ENCODE measurements around the gene TMEM144. TPM values are rescaled to one million over a fixed set of nuclear protein-coding genes. Genes with fewer than 3 reads are reported as not detected.

TMEM144 gene
- total RNA-seq, 2 donors from 2014 or later: 22.6 to 24.2 TPM

GRCh38 chr4:158292156-158292555, 81.9 kb downstream of the TMEM144 start:
- no peaks in the 10 kb centered on the region for H3K9me3 ChIP-seq
- H3K4me1 ChIP-seq (ENCODE audit: control insufficient read depth in 1 of 2, low read depth in 2 of 2): no peaks in the 10 kb centered on the region
- H3K4me3 ChIP-seq: no peak overlapping the region
- ATAC-seq (ENCODE audit: insufficient number of reproducible peaks, low FRiP score, low read depth) (no peak), DNase-seq (ENCODE audit: low spot score) (no peak)
- no peak overlapping the region for H3K27ac ChIP-seq
- H3K36me3 ChIP-seq: no peaks in the 10 kb centered on the region
- no peaks in the 10 kb centered on the region for H3K27me3 ChIP-seq (replicated peaks; ENCODE audit: insufficient read depth)
- TF ChIP-seq, protein P1, sequence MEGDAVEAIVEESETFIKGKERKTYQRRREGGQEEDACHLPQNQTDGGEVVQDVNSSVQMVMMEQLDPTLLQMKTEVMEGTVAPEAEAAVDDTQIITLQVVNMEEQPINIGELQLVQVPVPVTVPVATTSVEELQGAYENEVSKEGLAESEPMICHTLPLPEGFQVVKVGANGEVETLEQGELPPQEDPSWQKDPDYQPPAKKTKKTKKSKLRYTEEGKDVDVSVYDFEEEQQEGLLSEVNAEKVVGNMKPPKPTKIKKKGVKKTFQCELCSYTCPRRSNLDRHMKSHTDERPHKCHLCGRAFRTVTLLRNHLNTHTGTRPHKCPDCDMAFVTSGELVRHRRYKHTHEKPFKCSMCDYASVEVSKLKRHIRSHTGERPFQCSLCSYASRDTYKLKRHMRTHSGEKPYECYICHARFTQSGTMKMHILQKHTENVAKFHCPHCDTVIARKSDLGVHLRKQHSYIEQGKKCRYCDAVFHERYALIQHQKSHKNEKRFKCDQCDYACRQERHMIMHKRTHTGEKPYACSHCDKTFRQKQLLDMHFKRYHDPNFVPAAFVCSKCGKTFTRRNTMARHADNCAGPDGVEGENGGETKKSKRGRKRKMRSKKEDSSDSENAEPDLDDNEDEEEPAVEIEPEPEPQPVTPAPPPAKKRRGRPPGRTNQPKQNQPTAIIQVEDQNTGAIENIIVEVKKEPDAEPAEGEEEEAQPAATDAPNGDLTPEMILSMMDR (IDR thresholded peaks at IDR 0.05): no peak

- Histone ChIP-seq H3K4me1 (ENCODE audit: control insufficient read depth in 1 of 2, low read depth in 2 of 2) (no peaks in the 10 kb centered on the region), H3K36me3 (no peaks in the 10 kb centered on the region), H3K9me3 (no peaks in the 10 kb centered on the region), H3K4me3 (no peak overlapping the region), H3K27me3 (replicated peaks; ENCODE audit: insufficient read depth) (no peaks in the 10 kb centered on the region), H3K27ac (no peak overlapping the region)
- DNase-seq (ENCODE audit: low spot score) (no peak), ATAC-seq (ENCODE audit: insufficient number of reproducible peaks, low FRiP score, low read depth) (no peak)
- TF ChIP-seq, protein P1 (IDR thresholded peaks at IDR 0.05): no peak
Observed at GRCh38 chr4:158295053-158295452, 84.8 kb downstream of the TMEM144 start.

GRCh38 chr4:158297866-158298265, 87.6 kb downstream of the TMEM144 start:
- no peaks in the 10 kb centered on the region for H3K9me3 ChIP-seq

DNA sequence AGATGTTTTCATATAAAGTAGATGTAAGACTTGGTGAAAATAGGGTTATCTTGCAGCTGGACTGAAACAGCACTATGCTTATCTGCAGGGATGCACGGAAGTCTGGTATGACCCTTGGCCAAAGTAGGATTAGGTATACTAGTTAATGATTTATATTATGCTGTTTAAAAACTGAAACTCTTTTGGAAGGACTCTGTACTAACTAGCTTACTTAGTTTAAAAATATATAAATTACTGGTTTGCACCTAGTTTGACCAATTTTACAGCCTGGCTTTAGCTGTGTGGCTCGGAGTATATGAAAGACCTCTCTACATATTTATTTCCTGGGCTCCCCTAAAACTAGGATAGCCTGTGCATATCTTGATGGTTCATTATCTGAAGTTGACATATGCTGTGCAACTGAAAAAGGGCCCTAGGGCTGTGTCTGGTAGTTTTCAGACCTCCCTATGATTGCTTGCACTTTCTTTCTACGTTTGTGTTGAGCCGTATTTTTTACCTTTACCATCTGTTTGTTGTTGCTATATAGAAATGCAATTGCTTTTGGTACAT, 89.2 kb downstream of the TMEM144 start:
- no peak for ATAC-seq (ENCODE audit: insufficient number of reproducible peaks, low FRiP score, low read depth)
- no peak for DNase-seq (ENCODE audit: low spot score)
- no peaks in the 10 kb centered on the region for H3K36me3 ChIP-seq
- H3K27ac ChIP-seq: no peak overlapping the region
- H3K27me3 ChIP-seq (replicated peaks; ENCODE audit: insufficient read depth): no peaks in the 10 kb centered on the region
- H3K9me3 ChIP-seq: no peaks in the 10 kb centered on the region
- TF ChIP-seq, protein P1 (IDR thresholded peaks at IDR 0.05): no peak
- no peak overlapping the region for H3K4me3 ChIP-seq
- H3K4me1 ChIP-seq (ENCODE audit: control insufficient read depth in 1 of 2, low read depth in 2 of 2): no peaks in the 10 kb centered on the region

More at GRCh38 chr4:158297866-158298265, 87.6 kb downstream of the TMEM144 start:
- TF ChIP-seq, protein P1 (IDR thresholded peaks at IDR 0.05): no peak
- Histone ChIP-seq H3K27me3 (replicated peaks; ENCODE audit: insufficient read depth) (no peaks in the 10 kb centered on the region), H3K27ac (no peak overlapping the region), H3K4me1 (ENCODE audit: control insufficient read depth in 1 of 2, low read depth in 2 of 2) (no peaks in the 10 kb centered on the region), H3K36me3 (no peaks in the 10 kb centered on the region), H3K4me3 (no peak overlapping the region)
- DNase-seq (ENCODE audit: low spot score): no peak
- no peak for ATAC-seq (ENCODE audit: insufficient number of reproducible peaks, low FRiP score, low read depth)

GRCh38 chr4:158300012-158300411, 89.7 kb downstream of the TMEM144 start:
- no peak for DNase-seq (ENCODE audit: low spot score)
- H3K4me3 ChIP-seq: no peak overlapping the region
- no peaks in the 10 kb centered on the region for H3K4me1 ChIP-seq (ENCODE audit: control insufficient read depth in 1 of 2, low read depth in 2 of 2)
- TF ChIP-seq, protein P1 (IDR thresholded peaks at IDR 0.05): no peak
- no peaks in the 10 kb centered on the region for H3K9me3 ChIP-seq
- no peak for ATAC-seq (ENCODE audit: insufficient number of reproducible peaks, low FRiP score, low read depth)
- H3K27ac ChIP-seq: no peak overlapping the region
- H3K36me3 ChIP-seq: no peaks in the 10 kb centered on the region
- H3K27me3 ChIP-seq (replicated peaks; ENCODE audit: insufficient read depth): no peaks in the 10 kb centered on the region
